Measurements from ENCODE around the gene DSCAML1. TPM values are rescaled to one million over a fixed set of nuclear protein-coding genes. Genes with fewer than 3 reads are reported as not detected.

Gene DSCAML1
- total and polyA plus RNA-seq, 2 of the 8 experiments (the other 6 are each of a cell fraction or from before 2014, with no cell fraction given), result 0.19 to 0.24 TPM

GRCh38 chr11:117766026-117766425 lies 31.0 kb downstream of the DSCAML1 start (continued):
- TF ChIP-seq CHD7 (IDR thresholded peaks at IDR 0.05; ENCODE audit: insufficient replicate concordance, low read length) (no peak), KDM5A (IDR thresholded peaks at IDR 0.05; ENCODE audit: low read length) (no peak), NRF1 (IDR thresholded peaks at IDR 0.05; ENCODE audit: low read depth, low read length) (no peak), POLR2AphosphoS5 (IDR thresholded peaks at IDR 0.05; ENCODE audit: low read depth, low read length) (no peak), TAF1 (IDR thresholded peaks at IDR 0.05; ENCODE audit: low read depth, low read length) (no peak), RAD21 (IDR thresholded peaks at IDR 0.05 in 1 of 2, conservative IDR thresholded peaks at IDR 0.05 in 1 of 2; ENCODE audit: low read depth in 2 of 2, low read length in 2 of 2) (no peak), RFX5 (IDR thresholded peaks at IDR 0.05; ENCODE audit: borderline replicate concordance, low read depth, low read length) (no peak)

All from H1 (cell line).